SK-N-SH (cell line): ENCODE results near the gene DHX15. TPM values are rescaled to one million over a fixed set of nuclear protein-coding genes. Genes with fewer than 3 reads are reported as not detected.

Experiments
- CTCF ChIA-PET: fragments of 300-600, 350-600 bp; formaldehyde crosslinking; extraction: SDS; loops from one replicate; lab custom pipeline; 2021; lab: Yijun Ruan, JAX
- POLR2A ChIA-PET: fragments of 350-600 bp; sonication (Branson Sonifier 250); formaldehyde crosslinking; extraction: SDS; loops from one replicate; lab custom pipeline; 2020; ENCODE audit warnings: antibody characterized with exemption, inconsistent platforms; lab: Yijun Ruan, JAX
- DNase-seq: peaks from one replicate; pipeline ENCODE4 v3.0.0; 2012
- H2AFZ ChIP-seq: fragments of 200-600 bp; sonication (generic); 2 replicates; pipeline ENCODE4 v1.8.1; 2016; ENCODE audit warnings: antibody characterized with exemption, mild to moderate bottlenecking, low read depth
- H3F3A ChIP-seq: fragments of 200-600 bp; sonication (generic); replicated peaks from 2 replicates; pipeline ENCODE3; 2016; ENCODE audit warnings: antibody characterized with exemption, mild to moderate bottlenecking; ENCODE audit not compliant: insufficient read depth
- H3K27ac ChIP-seq, 2 experiments: fragments of 200-500 bp in 1 of 2; fragments of 200-600 bp in 1 of 2; sonication (Bioruptor generic) in 1 of 2; sonication (generic), shearing (Covaris generic) in 1 of 2; 2 replicates each; pipeline versions ENCODE4 v1.5.1 to v1.6.1; 2014 to 2016; ENCODE audit warnings: low read depth in 2 of 2, inconsistent platforms in 1 of 2, low read length in 1 of 2, mild to moderate bottlenecking in 1 of 2, mixed read lengths in 1 of 2
- H3K27me3 ChIP-seq: fragments of 200-600 bp; sonication (generic), shearing (Covaris generic); 2 replicates; pipeline ENCODE4 v1.6.1; 2016; ENCODE audit warnings: mixed run types; ENCODE audit not compliant: insufficient read depth
- H3K36me3 ChIP-seq, 2 experiments: fragments of 200-500 bp in 1 of 2; fragments of 200-600 bp in 1 of 2; sonication (Bioruptor generic) in 1 of 2; sonication (generic) in 1 of 2; replicated peaks in 1 of 2; 2 replicates each; pipeline versions ENCODE3 to v1.5.1; 2014 to 2016; ENCODE audit warnings: low read length in 1 of 2, mild to moderate bottlenecking in 1 of 2; ENCODE audit not compliant: insufficient read depth in 2 of 2, control insufficient read depth in 1 of 2
- H3K4me1 ChIP-seq, 2 experiments: fragments of 200-500 bp in 1 of 2; fragments of 200-600 bp in 1 of 2; sonication (Bioruptor generic) in 1 of 2; sonication (generic), shearing (Covaris generic) in 1 of 2; 2 replicates each; pipeline versions ENCODE4 v1.5.1 to v1.6.1; 2014 to 2016; ENCODE audit warnings: low read depth in 1 of 2, low read length in 1 of 2, mixed run types in 1 of 2; ENCODE audit not compliant: insufficient read depth in 2 of 2, control insufficient read depth in 1 of 2
- H3K4me2 ChIP-seq: fragments of 200-600 bp; sonication (generic), shearing (Covaris generic); 2 replicates; pipeline ENCODE4 v1.6.1; 2017; ENCODE audit warnings: mixed run types
- H3K4me3 ChIP-seq, 2 experiments: fragments of 200-500 bp in 1 of 2; fragments of 200-600 bp in 1 of 2; sonication (Bioruptor generic) in 1 of 2; sonication (generic), shearing (Covaris generic) in 1 of 2; 2 replicates each; pipeline versions ENCODE4 v1.5.1 to v1.8.1; 2014 to 2016; ENCODE audit warnings: low read depth in 2 of 2, inconsistent platforms in 1 of 2, low read length in 1 of 2, mild to moderate bottlenecking in 1 of 2, mixed read lengths in 1 of 2, moderate library complexity in 1 of 2
- H3K79me2 ChIP-seq: fragments of 200-600 bp; sonication (generic); 2 replicates; pipeline ENCODE4 v1.8.1; 2017; ENCODE audit warnings: mild to moderate bottlenecking; ENCODE audit not compliant: insufficient read depth
- H3K9ac ChIP-seq: fragments of 200-600 bp; sonication (generic); 2 replicates; pipeline ENCODE4 v1.6.1; 2017; ENCODE audit warnings: mixed run types
- H3K9me2 ChIP-seq: fragments of 200-600 bp; sonication (generic); 2 replicates; pipeline ENCODE4 v1.6.1; 2017; ENCODE audit warnings: mixed run types
- H3K9me3 ChIP-seq: fragments of 200-600 bp; sonication (generic); 2 replicates; pipeline ENCODE4 v1.6.1; 2017; ENCODE audit warnings: mixed run types, mild to moderate bottlenecking, moderate library complexity
- H4K20me1 ChIP-seq: fragments of 200-600 bp; sonication (generic); 2 replicates; pipeline ENCODE4 v1.6.1; 2017; ENCODE audit warnings: mild to moderate bottlenecking, mixed run types; ENCODE audit not compliant: insufficient read depth
- CTCF ChIP-seq: fragments of 200-600 bp; sonication (generic); IDR thresholded peaks from 2 replicates; pipeline ENCODE4 v1.6.1; 2017; ENCODE audit warnings: antibody characterized with exemption, mild to moderate bottlenecking, moderate library complexity
- FOXJ3 ChIP-seq: sonication (generic); formaldehyde crosslinking; IDR thresholded peaks from 2 replicates; pipeline ENCODE4 v1.5.1; 2020; ENCODE audit warnings: mild to moderate bottlenecking, missing genetic modification reagents
- GABPA ChIP-seq: IDR thresholded peaks from 2 replicates; pipeline ENCODE4 v1.4.0; 2012; ENCODE audit warnings: low read depth, mild to moderate bottlenecking
- MAX ChIP-seq: IDR thresholded peaks from 2 replicates; pipeline ENCODE4 v1.4.0; 2012; ENCODE audit warnings: low read depth
- MXI1 ChIP-seq: IDR thresholded peaks from 2 replicates; pipeline ENCODE4 v1.6.1; 2012; ENCODE audit warnings: mild to moderate bottlenecking, low read depth, low read length, improper control_type of control experiment
- POLR2AphosphoS5 ChIP-seq: IDR thresholded peaks from 2 replicates; pipeline ENCODE4 v1.6.1; 2012; ENCODE audit warnings: low read depth, low read length
- RAD21 ChIP-seq: IDR thresholded peaks from 2 replicates; pipeline ENCODE4 v1.6.1; 2012; ENCODE audit warnings: mild to moderate bottlenecking, low read length
- RCOR1 ChIP-seq: fragments of 150-350 bp; IDR thresholded peaks from 2 replicates; pipeline ENCODE4 v1.6.1; 2017; ENCODE audit warnings: antibody characterized with exemption, low read length
- REST ChIP-seq: IDR thresholded peaks from 2 replicates; pipeline ENCODE4 v1.6.1; 2012; ENCODE audit warnings: mild to moderate bottlenecking, low read depth, low read length, moderate library complexity
- TCF12 ChIP-seq: IDR thresholded peaks from 2 replicates; pipeline ENCODE4 v1.4.0; 2012
- USF1 ChIP-seq: IDR thresholded peaks from 2 replicates; pipeline ENCODE4 v1.4.0; 2012; ENCODE audit warnings: low read depth, borderline replicate concordance
- WGBS: methylation state at CpG from one replicate; pipeline ENCODE4 v1.1.6; 2017; ENCODE audit warnings: low lambda C conversion rate; 5-methylcytosine and 5-hydroxymethylcytosine counted together
- polyA plus RNA-seq, 3 experiments: library from polyadenylated mRNA; depleted of rRNA; stranded (reverse); fragments of >200 nt; gene quantifications; 2 replicates each; pipeline ENCODE4 v1.2.3, GENCODE V29; 2012

The DHX15 gene
- polyA plus RNA-seq, 1 of the 3 experiments (the other 2 are of a cell fraction) = 63.3 TPM

GRCh38 chr4:24603343-24603742, 19.0 kb upstream of the DHX15 start (continued):
- no peak for TF ChIP-seq REST
- TF ChIP-seq MXI1 = no peak
- no peak for TF ChIP-seq FOXJ3 (CRISPR knock-in tag)
- TF ChIP-seq, all 33 proteins: peak for 0

GRCh38 chr4:24601121-24601520, 16.8 kb upstream of the DHX15 start:
- H3K27ac ChIP-seq = no peak overlapping the region
- H3K9me3 ChIP-seq = no peaks in the 10 kb centered on the region
- no peak overlapping the region for H3K4me2 ChIP-seq
- CTCF ChIA-PET = interaction anchor here (0.6 kb wide), 1 partner anchor 112 kb away, joined by 3 read pairs; no protein-coding TSS in a partner anchor
- no peaks in the 10 kb centered on the region for H3K27me3 ChIP-seq
- WGBS = 30% methylated on average over 1 of the region's 1 CpG
- TF ChIP-seq RAD21 (no peak), TCF12 (no peak), CTCF (no peak), MAX (no peak), POLR2AphosphoS5 (no peak), RCOR1 (no peak), USF1 (no peak), GABPA (no peak)
- TF ChIP-seq, all 33 proteins: peak for 0
- no peak overlapping the region for H3K9ac ChIP-seq
- DNase-seq = no peak
- no peaks in the 10 kb centered on the region for H4K20me1 ChIP-seq
- H3K36me3 ChIP-seq = no peaks in the 10 kb centered on the region
- H3K4me3 ChIP-seq = no peak overlapping the region
- no peaks in the 10 kb centered on the region for H3K9me2 ChIP-seq
- no peak overlapping the region for H2AFZ ChIP-seq
- H3K4me1 ChIP-seq = no peaks in the 10 kb centered on the region
- H3F3A ChIP-seq = peaks cover 4% of the 10 kb centered on the region
- POLR2A ChIA-PET = no interaction called here
- no peaks in the 10 kb centered on the region for H3K79me2 ChIP-seq
